ENCODE data around the gene ARG2.

DNA sequence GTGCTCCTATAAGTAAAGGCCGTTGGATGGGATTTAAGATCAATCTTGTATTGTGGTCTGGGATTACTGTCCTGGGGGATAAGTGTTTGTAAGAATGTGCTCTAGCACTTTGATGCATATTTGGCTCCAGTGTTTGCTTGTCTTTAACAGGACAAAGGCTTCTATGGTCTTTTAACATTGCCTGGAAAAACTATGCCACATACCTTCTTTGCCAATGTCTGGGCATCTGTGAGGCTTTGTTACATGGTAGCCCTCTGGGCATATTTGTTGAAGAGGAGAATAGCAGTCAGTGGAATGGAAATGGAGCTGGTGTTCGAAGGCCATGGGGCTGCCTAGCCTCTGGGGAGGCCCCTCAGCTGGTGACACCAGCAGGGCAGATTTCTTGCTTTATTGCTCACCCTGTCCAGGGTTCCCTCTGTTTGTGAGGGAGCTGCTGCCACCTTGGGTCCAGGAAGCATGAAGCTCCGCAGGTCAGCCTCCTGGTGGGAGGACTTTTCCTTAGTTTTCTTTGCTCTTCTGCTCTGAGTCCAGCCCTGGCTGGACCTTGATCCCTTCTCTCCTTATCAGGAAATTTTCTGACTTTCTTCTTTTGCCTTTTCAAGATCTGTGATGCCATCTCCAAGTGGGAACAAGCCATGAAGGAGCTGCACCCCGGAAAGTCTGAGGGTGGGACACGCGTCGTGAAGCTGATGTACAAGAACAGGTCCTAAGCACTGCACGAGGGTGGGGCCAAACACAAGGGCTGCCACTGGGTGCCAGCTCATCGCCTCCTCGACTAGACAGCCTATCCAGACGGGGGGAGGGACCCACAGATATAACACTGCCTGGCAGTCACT is 39.2 kb upstream of the ARG2 start:
- TF ChIP-seq, protein P1, sequence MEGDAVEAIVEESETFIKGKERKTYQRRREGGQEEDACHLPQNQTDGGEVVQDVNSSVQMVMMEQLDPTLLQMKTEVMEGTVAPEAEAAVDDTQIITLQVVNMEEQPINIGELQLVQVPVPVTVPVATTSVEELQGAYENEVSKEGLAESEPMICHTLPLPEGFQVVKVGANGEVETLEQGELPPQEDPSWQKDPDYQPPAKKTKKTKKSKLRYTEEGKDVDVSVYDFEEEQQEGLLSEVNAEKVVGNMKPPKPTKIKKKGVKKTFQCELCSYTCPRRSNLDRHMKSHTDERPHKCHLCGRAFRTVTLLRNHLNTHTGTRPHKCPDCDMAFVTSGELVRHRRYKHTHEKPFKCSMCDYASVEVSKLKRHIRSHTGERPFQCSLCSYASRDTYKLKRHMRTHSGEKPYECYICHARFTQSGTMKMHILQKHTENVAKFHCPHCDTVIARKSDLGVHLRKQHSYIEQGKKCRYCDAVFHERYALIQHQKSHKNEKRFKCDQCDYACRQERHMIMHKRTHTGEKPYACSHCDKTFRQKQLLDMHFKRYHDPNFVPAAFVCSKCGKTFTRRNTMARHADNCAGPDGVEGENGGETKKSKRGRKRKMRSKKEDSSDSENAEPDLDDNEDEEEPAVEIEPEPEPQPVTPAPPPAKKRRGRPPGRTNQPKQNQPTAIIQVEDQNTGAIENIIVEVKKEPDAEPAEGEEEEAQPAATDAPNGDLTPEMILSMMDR (IDR thresholded peaks at IDR 0.05): peak in 3 of 6 experiments; percentile 50 to 52 (median 50)
- TF ChIP-seq POLR2A (IDR thresholded peaks at IDR 0.05): no peak

Data from Peyer's patch (tissue), 4 donors.